Cardiac septum (tissue), 1 donor: Measurements from ENCODE around the gene ASB11. TPM values are rescaled to one million over a fixed set of nuclear protein-coding genes. Genes with fewer than 3 reads are reported as not detected.

Experiments used
- DNase-seq: peaks from one replicate; pipeline ENCODE4 v3.0.0-alpha.2; 2020; ENCODE audit warnings: low spot score
- intact Hi-C: fragments of 100-400 bp; cut with DNase I; formaldehyde crosslinking; loops from one replicate; pipeline ENCODE4 v1.14.0; 2022
- long read RNA-seq: library from polyadenylated mRNA; unstranded; transcript quantifications from one replicate; pipeline ENCODE4 v2.0.0, GENCODE V29; 2021
- total RNA-seq: library from RNA; stranded (reverse); fragmentation: NEBNext Ultra II Directional; extraction: Animal tissue kit (Norgen Biotek cat#: 25700); gene quantifications from one replicate; pipeline ENCODE4 v1.2.1, GENCODE V29; 2021
- donor health status: DM: no; HTN: no; CAD: no.

Gene ASB11, protein sequence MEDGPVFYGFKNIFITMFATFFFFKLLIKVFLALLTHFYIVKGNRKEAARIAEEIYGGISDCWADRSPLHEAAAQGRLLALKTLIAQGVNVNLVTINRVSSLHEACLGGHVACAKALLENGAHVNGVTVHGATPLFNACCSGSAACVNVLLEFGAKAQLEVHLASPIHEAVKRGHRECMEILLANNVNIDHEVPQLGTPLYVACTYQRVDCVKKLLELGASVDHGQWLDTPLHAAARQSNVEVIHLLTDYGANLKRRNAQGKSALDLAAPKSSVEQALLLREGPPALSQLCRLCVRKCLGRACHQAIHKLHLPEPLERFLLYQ
- 60.8 TPM for total RNA-seq
- long read RNA-seq, transcript ASB11-203 (7 exons, 1,484 nt), result major isoform, 6 of 21 reads
- long read RNA-seq, partial matches to known transcripts, result 2 of 21 reads
- long read RNA-seq, other reads (novel, unspliced or antisense), result 9 of 21 reads

DNA sequence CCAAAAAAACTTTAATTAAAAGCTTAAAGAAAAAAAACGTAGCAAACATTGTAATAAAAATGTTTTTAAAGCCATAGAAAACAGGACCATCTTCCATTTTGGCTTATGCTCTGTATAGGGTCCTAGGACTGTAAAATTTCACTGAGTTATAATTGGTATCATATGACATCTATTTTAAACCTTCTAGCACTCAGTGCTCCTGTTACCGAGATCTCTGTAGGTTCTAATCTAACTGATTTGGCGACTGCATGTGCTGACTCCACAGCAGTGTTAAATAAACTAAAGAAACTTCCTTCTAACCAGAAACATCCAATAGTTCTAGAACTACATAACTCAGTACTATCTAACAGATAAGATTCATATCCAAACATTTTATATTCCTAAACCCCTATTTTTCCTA, at the start of gene ASB11:
Gene ASB11 (minus strand): TSS at position 132 of the 400 bp plus-strand sequence. CDS start 35 bp downstream, at position 97.
- no peak for DNase-seq
- intact Hi-C loops, result no loop called here

DNA sequence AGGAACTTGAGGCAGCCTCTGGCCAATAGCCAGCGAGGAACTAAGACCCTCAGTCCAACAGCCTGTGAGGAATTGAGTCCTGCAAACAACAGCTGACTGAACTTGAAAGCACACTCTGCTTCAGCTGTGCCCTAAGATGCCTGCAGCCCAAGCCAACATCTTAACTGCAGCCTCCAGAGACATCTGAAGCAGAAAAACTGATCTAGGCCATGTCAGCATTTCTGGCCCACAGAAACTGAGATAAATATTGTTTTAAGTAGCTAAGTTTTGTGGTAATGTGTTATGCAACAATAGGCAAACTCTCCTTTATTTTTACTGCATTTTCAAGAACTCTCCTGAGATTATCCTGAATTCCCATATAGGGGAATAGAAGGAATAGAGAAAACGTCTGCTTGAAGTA, 44.3 kb upstream of the ASB11 start:
- intact Hi-C loops, result no loop called here
- DNase-seq, result no peak

DNA sequence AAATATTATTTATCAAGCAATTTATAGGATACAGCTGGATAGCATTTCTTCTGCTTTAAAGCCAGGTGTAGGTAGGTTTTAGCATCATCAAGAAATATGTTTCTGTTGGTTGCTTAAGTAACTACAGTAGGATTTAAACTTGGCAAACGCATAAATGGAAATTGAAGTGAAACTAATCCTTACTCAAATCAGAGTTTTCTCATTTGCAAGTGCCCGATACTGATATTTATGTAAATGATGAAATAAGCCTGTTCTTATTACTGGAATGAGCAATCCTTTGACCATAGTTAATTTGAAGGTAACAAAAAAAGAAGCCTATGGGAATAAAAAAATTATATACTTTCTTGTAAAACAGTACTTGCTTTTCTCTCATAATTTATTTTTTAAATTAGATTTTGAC, 43.1 kb upstream of the ASB11 start:
- no peak for DNase-seq
- intact Hi-C loops, result no loop called here

DNA sequence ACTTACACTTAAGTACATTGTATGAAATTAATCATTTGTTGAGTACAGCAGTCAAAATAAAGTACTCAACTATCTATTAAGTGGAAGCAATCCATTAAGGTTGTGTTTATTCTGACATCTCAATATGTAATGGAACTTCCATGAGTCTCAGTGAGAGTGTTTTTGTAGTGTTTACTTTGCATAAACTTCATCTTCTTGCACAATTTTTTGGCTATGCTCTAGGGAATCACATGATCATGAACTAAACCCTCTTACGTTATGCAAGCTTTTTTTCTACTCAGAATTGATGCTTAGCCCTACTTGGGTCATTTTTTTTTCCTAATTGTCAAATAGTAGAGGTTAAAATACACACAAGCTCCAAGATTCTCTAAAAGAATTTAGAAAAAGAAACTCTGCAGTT, 41.0 kb upstream of the ASB11 start:
- DNase-seq, result no peak
- intact Hi-C loops, result no loop called here

DNA sequence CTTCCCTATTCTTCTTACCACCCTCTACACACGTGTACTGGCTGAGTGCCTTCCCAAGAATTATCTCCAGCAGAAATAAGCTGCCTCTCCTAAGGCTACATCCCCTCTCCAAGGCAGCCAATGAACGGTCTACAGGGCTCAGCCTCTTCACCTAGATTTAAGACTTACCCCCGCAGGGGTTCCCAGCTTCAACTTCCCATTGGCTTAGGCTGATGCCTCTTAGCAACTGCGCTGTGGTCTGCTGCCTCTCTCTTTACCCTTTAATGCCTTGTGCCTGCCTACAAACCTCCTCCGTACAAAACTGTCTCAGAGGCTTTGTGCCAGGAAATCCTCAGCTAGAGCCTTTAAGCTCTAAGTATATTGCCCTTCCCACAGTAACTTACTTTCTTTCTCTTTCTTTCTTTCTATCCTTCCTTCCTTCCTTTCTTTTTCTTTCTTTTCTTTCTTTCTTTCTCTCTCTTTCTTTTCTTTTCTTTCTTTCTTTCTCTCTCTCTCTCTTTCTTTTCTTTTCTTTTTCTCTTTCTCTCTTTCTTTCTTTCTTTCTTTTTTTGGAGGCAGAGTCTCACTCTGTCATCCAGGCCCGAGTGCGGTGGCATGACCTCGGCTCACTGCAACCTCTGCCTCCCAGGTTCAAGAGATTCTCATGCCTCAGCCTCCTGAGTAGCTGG, 35.0 kb upstream of the ASB11 start:
- DNase-seq, result no peak
- intact Hi-C loops, result loop anchor here (2.0 kb wide), 1 partner anchor 118 kb away; no protein-coding TSS in a partner anchor

DNA sequence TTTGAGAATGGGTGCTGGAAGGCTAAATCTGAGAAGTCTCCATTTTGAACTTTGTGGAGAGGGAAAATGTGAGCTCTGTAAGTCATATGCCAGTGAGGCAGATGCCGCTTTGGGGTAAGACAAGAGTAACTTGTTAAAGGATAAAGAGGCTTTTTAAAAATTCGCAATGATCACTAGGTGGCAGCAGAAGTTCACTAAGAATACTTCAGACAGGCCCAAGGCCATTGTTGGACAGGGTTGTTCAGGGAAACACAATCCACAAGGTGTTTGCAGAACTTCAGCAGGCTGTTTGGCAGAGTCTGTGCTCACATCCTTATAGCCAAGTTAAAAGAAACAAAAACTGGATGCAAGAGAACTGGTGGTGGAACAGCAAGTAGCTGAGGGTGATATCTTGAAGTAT, 33.6 kb upstream of the ASB11 start:
- no peak for DNase-seq
- intact Hi-C loops, result loop anchor here (10.0 kb wide), 1 partner anchor 216 kb away; no protein-coding TSS in a partner anchor

DNA sequence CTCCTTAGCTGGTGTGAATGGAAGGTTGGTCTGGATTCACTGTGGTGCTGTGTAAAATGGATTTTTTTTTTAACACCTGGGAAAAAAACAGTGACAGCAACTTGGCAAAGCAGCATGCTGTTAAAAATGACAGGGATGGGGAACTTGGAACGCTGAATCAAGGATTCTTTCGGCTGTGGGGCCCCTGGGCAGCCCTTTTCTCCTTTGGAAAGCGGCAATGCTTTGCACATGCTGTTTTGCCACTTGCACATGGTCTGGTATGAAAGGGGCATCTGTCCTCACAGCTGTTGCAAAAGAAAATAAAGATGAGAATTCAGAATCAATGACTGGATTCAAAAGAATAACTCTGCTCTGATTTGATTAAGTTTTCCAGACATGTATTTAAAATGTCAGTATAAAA, 30.5 kb upstream of the ASB11 start:
- intact Hi-C loops, result loop anchor here (10.0 kb wide), 1 partner anchor 219 kb away; no protein-coding TSS in a partner anchor

DNA sequence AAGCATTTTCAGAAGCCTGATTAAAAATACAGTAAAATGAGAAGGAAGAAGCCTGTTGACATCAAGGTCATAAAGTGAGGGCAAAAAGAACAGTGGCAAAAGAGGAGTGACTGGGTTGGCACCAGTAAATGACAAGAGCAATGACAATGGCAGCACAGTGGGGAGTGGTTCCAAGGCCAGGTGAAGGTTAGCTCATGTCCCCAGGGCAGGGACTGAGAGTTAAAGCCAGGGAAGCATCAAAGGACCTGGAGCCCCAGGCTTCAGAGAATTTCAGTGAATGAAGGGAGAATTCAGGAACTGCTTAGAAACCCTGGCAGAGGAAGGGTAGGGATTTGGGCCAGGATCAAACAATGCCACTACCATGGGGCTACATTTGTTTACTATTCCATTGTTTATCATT, 28.7 kb upstream of the ASB11 start:
- intact Hi-C loops, result loop anchor here (10.0 kb wide), 1 partner anchor 221 kb away; no protein-coding TSS in a partner anchor
- DNase-seq, result no peak

More for the DNA sequence above, 30.5 kb upstream of the ASB11 start:
- DNase-seq, result no peak

DNA sequence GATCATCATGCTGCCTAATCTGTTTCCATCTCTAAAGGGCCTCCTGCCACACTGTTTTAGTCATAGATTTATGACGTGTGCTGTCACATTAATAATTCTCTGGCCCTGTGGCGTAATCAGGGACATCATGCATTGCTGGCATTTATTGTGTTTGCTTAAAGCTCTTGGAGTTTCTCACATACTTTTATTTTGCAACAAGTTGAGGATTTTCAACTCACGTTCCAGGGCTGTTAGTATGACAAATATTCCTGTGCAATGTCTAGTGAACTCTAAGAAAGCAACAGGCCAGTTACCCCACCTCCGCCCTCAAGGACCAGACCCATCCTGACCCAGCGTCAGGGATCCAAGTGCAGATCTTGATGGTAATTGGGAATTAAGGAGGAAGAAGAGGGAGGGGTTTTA, 27.6 kb upstream of the ASB11 start:
- no peak for DNase-seq
- intact Hi-C loops, result loop anchor here (10.0 kb wide), 1 partner anchor 222 kb away; no protein-coding TSS in a partner anchor

DNA sequence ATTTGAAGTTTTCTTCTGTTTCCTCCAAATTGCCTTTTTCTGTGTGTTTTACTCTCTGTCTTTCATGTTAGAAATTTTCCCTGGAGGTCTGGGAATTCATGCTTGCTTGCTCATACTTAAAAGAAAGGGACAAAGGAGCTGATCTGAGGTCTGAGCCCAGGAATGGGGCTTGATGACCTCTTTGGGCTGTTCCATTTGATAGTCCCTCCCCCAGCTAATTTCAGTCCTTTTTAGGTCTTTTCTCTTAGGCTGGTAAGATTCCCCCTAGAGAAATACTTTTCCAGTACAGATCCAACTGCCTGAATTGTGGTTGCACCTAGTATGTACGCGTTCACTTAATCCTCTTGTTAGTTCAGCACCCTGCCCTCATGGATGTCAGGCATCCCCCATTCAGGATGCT, 25.4 kb upstream of the ASB11 start:
- no peak for DNase-seq
- intact Hi-C loops, result loop anchor here (10.0 kb wide), 1 partner anchor 224 kb away; no protein-coding TSS in a partner anchor

DNA sequence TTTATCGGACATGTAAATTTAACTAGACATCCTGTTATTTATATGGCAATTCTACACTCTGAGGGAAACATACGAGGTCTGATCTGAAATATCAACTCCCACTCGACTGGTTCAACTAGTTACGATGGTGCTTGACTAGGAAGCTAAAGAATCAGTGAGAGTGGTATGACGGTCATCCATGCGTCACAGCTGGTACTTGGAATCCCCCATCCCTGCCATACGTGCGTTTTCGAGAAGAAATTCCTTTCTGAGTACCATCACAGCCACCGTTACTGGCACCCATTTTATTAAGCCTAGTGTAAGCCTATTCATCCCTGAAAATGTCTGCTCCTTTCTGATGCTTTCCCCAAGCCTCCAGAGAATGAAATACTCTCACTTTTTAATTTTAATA, 20.6 kb upstream of the ASB11 start:
- intact Hi-C loops, result loop anchor here (5.0 kb wide), 1 partner anchor 34 kb away; no protein-coding TSS in a partner anchor
- no peak for DNase-seq

DNA sequence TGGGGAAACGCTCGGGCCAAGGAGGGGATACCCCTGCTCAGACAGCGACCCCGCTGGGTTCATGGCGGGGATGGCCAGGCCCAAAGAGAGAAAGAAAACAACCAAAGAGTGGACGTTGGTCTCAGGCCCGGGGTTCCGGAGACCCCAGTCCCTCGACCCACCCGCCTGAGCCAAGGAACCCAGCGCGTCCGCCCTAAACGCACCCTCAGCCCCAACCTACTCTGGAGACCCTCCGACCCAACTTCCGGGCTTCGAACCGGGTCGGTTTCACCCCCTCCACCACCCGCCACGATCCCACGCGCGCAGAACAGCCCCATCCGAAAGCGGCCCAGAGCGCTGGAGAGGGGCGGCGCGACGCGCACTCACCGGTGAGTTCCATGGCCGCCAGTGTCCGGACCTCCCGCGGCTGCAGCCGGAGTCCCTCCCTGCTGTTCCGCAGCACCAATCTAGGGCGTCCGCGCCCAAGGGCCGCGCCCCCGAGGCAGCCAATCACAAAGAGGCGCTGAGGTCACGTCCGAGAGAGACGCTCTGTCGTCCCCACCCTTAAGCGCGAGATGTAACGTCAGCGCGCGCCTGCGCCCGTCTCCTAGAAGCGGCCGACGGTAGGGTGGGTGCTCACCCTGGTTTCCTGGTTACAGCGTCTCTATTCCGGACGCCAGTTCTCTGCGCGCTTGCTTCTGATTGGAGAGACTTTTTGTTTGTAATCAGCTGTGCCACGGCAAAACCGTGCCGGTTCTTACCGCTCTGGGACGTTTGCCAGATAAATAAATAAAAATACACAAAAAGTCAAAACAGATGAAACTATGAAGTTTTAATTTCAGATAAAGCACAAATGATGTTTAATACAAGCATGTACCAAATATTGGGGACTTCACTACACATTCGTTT, 19.9 kb upstream of the ASB11 start, which contains the start of gene PIGA:
Gene PIGA (minus strand): TSS at position 389 of the 888 bp plus-strand sequence. CDS start 3,593 bp downstream, outside the sequence.
- DNase-seq, result peak; percentile 97
- intact Hi-C loops, result loop anchor here (5.0 kb wide), 1 partner anchor 33 kb away; no protein-coding TSS in a partner anchor

DNA sequence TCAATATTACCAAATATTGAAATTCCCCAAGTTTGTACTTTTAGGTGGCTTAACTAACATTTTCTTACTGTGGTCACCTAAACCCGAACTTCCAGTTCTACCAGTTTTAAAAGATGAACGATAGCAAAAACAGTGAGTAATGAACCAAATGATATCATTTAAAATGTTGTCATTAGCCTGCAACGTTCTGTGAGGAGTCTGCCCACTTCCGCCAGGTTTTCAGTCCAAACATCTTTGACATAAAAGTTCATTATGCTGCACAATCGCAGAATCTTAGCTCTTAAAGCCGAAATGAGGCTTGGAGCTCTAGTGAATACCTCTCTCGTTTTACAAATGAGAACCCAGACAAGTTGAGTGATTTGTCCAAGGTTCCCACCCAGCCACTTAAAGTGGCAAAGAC, 19.1 kb upstream of the ASB11 start:
- no peak for DNase-seq
- intact Hi-C loops, result no loop called here

DNA sequence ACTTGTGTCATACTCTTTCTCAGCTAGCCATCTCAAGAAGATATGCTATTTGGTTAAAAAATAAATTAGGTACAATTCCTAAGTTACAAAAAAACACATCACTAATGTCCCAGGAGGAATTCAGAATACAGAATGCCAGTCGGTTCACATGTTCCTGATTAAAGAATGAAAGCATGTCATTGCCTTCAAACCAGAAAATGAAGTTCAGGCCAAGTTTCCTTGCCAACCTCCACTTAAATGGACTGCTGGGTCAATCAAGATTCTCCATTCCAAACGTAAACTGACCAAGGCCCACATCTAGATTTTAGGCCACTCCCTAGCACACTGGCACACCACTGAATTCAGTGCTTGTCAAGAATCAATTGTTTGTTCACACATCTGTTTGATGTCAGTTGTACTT, 13.4 kb upstream of the ASB11 start:
- intact Hi-C loops, result no loop called here
- DNase-seq, result no peak

DNA sequence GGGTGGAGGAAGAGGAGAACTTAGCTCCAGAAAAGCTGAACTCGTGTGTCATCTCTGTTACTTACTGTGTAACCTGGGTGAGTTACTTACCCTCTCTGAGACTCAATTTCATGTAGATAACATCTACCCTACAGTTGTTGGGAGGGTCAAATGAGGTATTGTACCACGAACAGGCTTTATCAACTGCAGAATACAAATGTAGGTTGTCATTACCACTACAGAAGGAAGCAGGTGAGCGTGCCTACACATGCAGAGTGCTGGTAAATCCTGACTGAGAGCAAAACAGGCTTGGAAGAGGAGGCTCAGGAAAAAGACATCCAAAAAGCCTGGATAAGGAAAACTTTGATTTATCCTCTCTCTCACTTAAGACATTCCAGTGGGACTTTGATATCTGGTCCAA, 12.7 kb upstream of the ASB11 start:
- intact Hi-C loops, result no loop called here

DNA sequence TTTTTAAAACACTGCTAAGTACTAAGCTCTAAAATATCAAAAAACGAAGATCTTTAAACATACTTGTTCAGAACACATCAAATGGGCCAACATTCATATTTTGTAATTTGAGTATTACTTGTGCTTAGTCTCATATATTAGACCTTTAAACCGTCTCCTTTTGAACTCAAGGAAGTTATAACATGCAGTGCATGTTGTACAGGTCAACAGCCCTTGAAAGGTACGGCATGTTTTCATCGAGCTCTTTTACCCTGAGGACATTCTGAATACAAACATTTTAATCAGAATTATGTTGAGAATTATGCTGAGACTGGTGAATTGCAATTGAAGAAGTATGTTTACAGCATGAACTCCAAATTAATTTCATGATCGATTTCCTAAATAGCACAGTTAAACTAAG, 7.0 kb upstream of the ASB11 start:
- no peak for DNase-seq
- intact Hi-C loops, result no loop called here

More for the DNA sequence above, 12.7 kb upstream of the ASB11 start:
- DNase-seq, result no peak

DNA sequence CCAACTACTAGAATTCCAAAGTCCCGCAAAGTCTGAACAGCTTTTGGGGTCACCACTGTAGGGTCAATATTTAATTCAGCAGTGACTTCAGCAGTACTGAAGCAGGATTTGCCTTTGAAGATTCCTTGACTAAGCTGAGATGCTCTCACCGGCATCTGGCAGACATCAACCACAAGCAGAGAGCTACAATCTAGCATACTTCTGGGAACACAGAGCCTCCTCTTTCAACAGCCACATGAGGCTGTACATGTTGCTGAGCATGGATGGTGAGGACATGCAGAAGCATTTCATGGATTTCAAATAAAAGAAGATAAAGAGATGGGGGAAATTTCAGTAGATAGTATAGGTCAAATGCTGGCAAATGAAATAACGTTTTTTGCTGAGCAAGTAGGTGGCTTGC, 6.6 kb upstream of the ASB11 start:
- intact Hi-C loops, result no loop called here
- no peak for DNase-seq

DNA sequence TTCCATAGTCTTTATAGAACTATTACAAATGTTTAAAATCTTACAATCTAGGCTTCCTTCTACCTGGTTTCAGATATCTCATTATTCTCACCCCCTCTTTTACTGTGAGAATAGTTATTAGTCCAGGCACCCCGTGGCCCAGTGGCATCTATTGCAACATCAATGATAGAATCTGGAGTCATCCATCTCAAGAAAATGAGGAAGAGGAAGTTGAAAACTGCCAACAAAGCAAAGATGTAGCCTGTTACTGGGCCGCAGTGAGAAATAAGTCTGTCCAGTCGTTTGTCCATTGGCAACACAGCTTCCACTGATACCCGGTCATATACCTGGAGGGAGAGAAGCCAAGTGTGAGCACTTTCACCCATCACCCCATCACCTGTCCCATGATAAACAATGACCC, 6.0 kb upstream of the ASB11 start:
- no peak for DNase-seq
- intact Hi-C loops, result no loop called here

DNA sequence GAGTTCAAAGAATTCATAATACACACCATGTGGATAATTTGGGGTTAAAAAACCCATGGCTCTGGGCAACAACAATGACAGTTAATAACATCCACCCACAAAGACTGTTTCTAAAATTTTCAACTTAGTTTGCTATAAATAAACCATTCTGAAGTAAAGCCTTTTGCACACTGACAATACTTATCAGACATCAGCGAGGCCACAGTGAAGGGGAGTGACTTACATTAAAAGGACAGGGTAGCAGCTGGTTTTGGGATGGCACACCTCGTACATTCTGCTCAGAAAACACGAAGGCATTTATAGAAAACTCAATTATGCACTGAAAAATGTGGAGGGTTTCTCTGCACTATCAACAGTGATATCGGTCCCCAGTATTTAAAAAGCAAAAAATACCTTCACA, 4.9 kb upstream of the ASB11 start:
- intact Hi-C loops, result no loop called here
- DNase-seq, result no peak
